ENCODE measurements around the gene RTN4RL2. TPM values are rescaled to one million over a fixed set of nuclear protein-coding genes. Genes with fewer than 3 reads are reported as not detected.

Gene RTN4RL2
- total and polyA plus RNA-seq, 2 donors (not counting 3 experiments of a cell fraction or from before 2014, with no cell fraction given): 0.35 to 1.3 TPM

GRCh38 chr11:57418131-57418530 is 42.2 kb upstream of the RTN4RL2 start:
- DNase-seq (ENCODE audit: low read depth, low spot score): no peak
- no peak for FAIRE-seq
- Histone ChIP-seq H3K4me3 (replicated peaks in 1 of 3; ENCODE audit: insufficient read depth in 1 of 3, low read depth in 1 of 3, low read length in 3 of 3) (no peak overlapping the region), H3K4me1 (ENCODE audit: control insufficient read depth, extremely low read depth, insufficient read depth, low read length) (peaks cover 24% of the 10 kb centered on the region), H3K9me3 (replicated peaks; ENCODE audit: control insufficient read depth, insufficient read depth, low read length) (no peaks in the 10 kb centered on the region), H3K4me2 (ENCODE audit: insufficient read depth, low read length) (no peak overlapping the region), H3K27me3 (ENCODE audit: control insufficient read depth in 2 of 2, insufficient read depth in 2 of 2, low read length in 2 of 2) (no peaks in the 10 kb centered on the region), H3K27ac (ENCODE audit: insufficient read depth, low read depth, low read length) (no peak overlapping the region), H3K9ac (replicated peaks; ENCODE audit: extremely low read depth, insufficient read depth, low read length) (no peak overlapping the region), H3K9me1 (replicated peaks; ENCODE audit: control insufficient read depth, extremely low read depth, insufficient read depth, low read length) (no peaks in the 10 kb centered on the region), H3K79me2 (ENCODE audit: control insufficient read depth, insufficient read depth, low read length) (no peaks in the 10 kb centered on the region), H3K36me3 (ENCODE audit: control insufficient read depth in 2 of 2, extremely low read depth in 1 of 2, insufficient read depth in 2 of 2, low read length in 2 of 2) (peaks cover 16 to 20% of the 10 kb centered on the region in 2 experiments), H4K20me1 (replicated peaks; ENCODE audit: control insufficient read depth, extremely low read depth, insufficient read depth, low read length) (no peaks in the 10 kb centered on the region), H2AFZ (ENCODE audit: low read depth, low read length) (no peak overlapping the region)
- no TSS peak for BruUV-seq (replicated peaks)
- CTCF ChIA-PET: interaction anchor here (0.8 to 1.1 kb wide), 2 partner anchors 10 to 68 kb away, joined by 3 read pairs; no protein-coding TSS in a partner anchor
- POLR2A ChIA-PET: no interaction called here
- TF ChIP-seq CTCF (IDR thresholded peaks at IDR 0.05; ENCODE audit: extremely low read depth in 1 of 2, insufficient read depth in 1 of 2, low read depth in 1 of 2, low read length in 2 of 2): no peak
- no peak for TF ChIP-seq EZH2 (IDR thresholded peaks at IDR 0.05; ENCODE audit: borderline replicate concordance, low read depth, low read length, severe bottlenecking)
- no peak for TF ChIP-seq POLR2A (IDR thresholded peaks at IDR 0.05; ENCODE audit: low read depth, low read length)
- no peak for TF ChIP-seq FOS (IDR thresholded peaks at IDR 0.05; ENCODE audit: borderline replicate concordance, insufficient read depth, low read length)
- no peak for TF ChIP-seq POLR2AphosphoS5 (IDR thresholded peaks at IDR 0.05; ENCODE audit: insufficient read depth, low read depth, low read length)
- TF ChIP-seq, protein P1, sequence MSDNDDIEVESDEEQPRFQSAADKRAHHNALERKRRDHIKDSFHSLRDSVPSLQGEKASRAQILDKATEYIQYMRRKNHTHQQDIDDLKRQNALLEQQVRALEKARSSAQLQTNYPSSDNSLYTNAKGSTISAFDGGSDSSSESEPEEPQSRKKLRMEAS (IDR thresholded peaks at IDR 0.05; ENCODE audit: insufficient read depth, insufficient read length): no peak
- TF ChIP-seq MYC (IDR thresholded peaks at IDR 0.05; ENCODE audit: low read depth, low read length): no peak
- no peak for TF ChIP-seq GATA2 (IDR thresholded peaks at IDR 0.05; ENCODE audit: insufficient read depth, insufficient read length, low read depth, low read length)
- no peak for TF ChIP-seq JUN (IDR thresholded peaks at IDR 0.05; ENCODE audit: borderline replicate concordance, insufficient read depth, insufficient read length, low read depth)
- intact Hi-C loops (cut with micrococcal nuclease) (no loop called here), dilution Hi-C loops (cut with MboI; ENCODE audit: extremely low pct_ligation_motif_present, low sequenced_read_pairs) (no loop called here)

Data from endothelial cell of umbilical vein (primary cell).